AG09309 (cell line): ENCODE results near the gene ART1.

Source experiments
- DNase-seq: peaks from one replicate; pipeline ENCODE4 v3.0.0-alpha.2; 2010; ENCODE audit warnings: low read depth
- H3K4me3 ChIP-seq: 2 replicates; pipeline ENCODE4 v1.5.1; 2011; ENCODE audit warnings: mild to moderate bottlenecking, low read depth, low read length, moderate library complexity; ENCODE audit not compliant: control insufficient read depth
- TF ChIP-seq, protein P1 (sequence below): IDR thresholded peaks from 2 replicates; pipeline ENCODE4 v1.5.1; 2011; ENCODE audit warnings: mild to moderate bottlenecking, low read depth, low read length, inconsistent platforms; ENCODE audit not compliant: insufficient read depth, control insufficient read depth; ENCODE audit errors: missing control alignments

The ART1 gene

DNA sequence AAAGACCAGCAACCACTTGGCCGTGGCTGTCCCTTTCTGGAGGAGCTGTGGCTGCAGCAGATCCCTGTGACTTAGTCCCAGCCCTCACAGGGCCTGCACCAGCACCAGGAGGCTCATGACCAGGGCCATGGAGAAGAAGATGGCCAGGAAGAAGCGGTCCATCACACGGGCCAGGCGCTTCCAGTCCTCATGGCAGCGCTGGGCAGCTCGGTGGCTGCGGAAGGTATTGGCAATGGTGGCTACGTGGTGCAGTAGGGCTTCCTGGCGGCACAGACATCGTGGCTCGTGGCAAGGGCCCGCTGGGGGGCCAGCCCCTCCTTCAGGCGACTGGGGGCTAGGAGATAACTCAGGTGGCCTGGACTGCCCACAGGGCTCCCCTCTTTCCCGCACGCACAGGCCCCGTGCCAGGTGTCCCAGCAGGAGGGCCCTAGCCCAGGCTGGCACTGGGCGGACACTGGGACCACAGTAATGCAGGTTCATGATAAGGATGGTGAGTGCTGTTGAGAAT is 21.1 kb downstream of the ART1 start:
- DNase-seq, result no peak
- TF ChIP-seq, protein P1, sequence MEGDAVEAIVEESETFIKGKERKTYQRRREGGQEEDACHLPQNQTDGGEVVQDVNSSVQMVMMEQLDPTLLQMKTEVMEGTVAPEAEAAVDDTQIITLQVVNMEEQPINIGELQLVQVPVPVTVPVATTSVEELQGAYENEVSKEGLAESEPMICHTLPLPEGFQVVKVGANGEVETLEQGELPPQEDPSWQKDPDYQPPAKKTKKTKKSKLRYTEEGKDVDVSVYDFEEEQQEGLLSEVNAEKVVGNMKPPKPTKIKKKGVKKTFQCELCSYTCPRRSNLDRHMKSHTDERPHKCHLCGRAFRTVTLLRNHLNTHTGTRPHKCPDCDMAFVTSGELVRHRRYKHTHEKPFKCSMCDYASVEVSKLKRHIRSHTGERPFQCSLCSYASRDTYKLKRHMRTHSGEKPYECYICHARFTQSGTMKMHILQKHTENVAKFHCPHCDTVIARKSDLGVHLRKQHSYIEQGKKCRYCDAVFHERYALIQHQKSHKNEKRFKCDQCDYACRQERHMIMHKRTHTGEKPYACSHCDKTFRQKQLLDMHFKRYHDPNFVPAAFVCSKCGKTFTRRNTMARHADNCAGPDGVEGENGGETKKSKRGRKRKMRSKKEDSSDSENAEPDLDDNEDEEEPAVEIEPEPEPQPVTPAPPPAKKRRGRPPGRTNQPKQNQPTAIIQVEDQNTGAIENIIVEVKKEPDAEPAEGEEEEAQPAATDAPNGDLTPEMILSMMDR, result no peak

DNA sequence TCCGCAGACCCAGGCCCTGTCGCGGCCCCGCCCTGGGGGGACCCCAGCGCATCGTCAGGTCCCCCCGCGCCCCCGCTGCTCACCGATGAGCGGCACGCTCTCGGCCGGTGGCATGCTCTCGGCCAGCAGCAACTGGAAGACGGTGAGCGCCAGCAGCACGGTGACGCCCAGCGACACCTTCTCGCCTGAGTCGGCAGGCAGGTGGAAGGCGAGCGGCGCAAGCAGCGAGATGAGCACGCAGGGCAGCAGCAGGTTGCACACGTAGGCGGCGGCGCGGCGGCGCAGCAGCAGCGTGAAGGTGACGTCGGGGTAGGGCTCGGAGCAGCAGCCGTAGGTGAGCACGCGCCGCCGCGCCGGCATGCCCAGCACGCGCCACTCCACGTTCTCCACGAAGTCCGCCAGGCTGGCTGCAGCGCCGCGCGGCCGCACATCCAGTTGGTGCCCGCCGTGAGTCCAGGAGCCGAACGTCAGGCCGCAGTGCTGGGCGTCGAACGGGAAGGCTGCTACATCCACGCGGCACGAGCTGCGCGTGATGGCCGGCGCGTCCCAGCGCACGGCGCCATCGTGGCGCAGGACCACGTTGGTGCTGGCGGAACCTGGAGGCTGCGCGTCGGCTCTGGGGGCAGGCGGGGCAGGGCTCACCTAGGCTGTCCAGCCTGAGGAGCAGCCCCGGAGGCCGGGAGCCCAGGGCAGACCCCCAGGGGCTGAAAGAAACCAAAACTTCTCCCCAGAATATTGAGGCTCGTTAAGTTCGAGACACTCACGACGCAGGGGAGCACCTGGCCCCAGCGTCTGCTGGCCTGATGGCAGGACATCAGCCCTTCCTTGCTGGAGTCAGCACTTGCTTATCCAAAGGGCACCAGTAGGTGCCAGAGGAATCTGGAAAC is 22.5 kb downstream of the ART1 start:
- H3K4me3 ChIP-seq, result no peak overlapping the region
- TF ChIP-seq, protein P1, result no peak
- no peak for DNase-seq

More for the DNA sequence above, 21.1 kb downstream of the ART1 start:
- H3K4me3 ChIP-seq, result no peak overlapping the region

DNA sequence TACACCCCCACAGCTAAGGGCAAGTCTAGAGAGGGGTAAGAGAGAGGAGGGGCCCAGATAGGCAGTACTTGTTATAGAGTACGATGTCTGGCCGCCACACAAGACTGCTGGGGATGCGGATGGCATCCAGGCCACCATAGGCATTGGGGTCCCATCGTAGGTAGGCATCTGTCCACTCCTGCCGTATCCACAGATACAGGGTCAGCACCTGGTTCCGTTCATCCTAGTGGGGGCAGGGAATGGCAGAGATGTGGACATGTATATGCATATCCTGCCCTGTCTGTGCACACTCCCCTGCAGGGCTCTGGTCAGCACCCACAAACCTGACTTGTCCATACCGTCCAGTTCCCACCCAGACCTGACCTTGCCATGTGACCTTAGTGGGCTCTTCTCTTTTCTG is 24.2 kb downstream of the ART1 start:
- H3K4me3 ChIP-seq, result no peak overlapping the region
- DNase-seq, result no peak
- TF ChIP-seq, protein P1, result no peak

DNA sequence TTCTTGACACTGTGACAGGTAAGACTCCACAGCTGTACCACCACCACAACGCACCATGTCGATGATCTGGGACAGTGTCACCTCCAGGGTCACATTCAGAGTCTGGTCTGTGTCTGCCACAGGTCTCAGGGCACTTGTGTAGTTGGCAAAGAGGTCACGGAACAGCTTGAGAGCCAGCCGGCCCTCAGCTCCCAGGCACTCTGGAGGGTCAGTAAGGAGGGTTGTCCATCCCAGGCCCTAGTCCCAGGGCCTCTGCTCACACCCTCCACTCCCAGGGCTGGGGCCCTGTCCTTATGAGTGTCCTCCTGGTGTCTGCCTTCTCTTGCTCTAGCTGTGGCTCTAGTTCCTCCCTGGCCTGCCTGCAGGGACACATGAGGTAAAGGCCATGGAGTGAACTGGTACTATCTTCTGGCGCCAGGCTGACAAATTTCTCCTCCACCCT is 24.8 kb downstream of the ART1 start:
- H3K4me3 ChIP-seq, result no peak overlapping the region
- no peak for DNase-seq
- TF ChIP-seq, protein P1, result no peak

DNA sequence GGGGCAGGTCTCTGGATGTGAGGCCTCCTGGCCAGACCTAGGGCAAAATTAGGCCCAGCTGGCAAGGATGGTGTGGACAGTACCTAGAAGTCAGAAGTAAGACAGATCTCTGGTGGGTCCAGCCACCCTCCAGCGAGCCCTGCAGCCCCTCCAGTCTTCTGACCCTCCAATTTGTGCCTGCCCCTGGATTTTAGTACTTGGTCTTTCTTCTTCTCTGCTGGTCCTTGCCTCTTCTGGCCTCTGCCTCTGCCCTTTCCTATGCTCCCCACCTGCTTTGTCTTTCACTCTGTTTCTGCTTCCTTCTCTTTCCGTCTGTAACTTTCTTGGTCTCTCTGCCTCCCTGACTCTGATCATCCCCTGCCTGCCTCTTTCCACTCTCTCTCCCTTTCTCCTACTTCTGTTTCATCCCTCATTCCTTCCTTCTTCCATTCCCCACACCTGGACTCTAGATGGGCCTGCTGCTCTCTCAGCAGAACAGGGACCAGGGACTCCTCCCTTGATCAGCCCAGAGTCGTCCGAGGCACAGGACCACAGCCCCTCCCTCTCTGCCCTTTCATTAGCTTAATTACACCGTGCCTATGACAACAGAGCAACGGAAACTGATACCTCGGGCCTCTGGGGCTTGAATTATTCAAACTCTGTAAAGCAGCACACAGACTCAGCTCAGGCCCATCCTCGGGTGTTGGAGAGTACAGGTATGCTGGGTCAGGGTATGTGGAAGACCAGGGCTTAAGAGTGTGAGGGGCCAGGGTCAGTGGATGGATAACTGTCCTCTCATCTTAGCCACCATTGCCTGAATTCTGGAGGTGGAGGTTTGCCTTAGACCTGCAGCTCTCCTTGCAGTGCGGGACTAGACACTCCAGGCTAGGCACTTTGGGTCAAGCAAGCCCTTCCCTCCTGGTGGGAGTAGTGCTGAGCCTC is 26.7 kb downstream of the ART1 start, which contains the start of gene CHRNA10:
Gene CHRNA10 (minus strand): TSS at position 51 of the 921 bp plus-strand sequence. CDS start 72 bp downstream, outside the sequence.
- TF ChIP-seq, protein P1, result no peak
- no peak for DNase-seq
- H3K4me3 ChIP-seq, result no peak within 1 kb of the TSS

DNA sequence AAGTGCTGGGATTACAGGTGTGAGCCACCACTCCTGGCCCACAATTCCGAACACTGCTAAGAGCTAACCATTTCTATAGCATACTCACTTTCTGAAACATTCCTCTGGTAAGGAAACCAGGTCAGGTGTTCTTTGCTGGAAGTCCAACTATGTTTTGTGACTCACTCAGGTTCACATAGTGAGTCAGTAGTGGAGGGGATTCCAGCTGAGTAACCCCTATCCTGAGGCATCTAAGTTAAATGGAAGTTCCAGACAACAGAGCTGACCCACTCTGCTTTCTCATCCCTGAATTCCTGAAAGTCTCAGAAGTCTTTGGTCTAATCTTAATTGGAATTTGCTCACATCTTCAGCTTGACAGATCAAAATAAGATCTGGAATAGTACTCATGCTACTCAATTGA is 29.3 kb downstream of the ART1 start:
- no peak overlapping the region for H3K4me3 ChIP-seq
- TF ChIP-seq, protein P1, result no peak
- no peak for DNase-seq
